ENCODE data around the gene CCDC85A. TPM values are rescaled to one million over a fixed set of nuclear protein-coding genes. Genes with fewer than 3 reads are reported as not detected.

The CCDC85A gene
- total RNA-seq, 1 donor from 2014 or later: 5.5 TPM

DNA sequence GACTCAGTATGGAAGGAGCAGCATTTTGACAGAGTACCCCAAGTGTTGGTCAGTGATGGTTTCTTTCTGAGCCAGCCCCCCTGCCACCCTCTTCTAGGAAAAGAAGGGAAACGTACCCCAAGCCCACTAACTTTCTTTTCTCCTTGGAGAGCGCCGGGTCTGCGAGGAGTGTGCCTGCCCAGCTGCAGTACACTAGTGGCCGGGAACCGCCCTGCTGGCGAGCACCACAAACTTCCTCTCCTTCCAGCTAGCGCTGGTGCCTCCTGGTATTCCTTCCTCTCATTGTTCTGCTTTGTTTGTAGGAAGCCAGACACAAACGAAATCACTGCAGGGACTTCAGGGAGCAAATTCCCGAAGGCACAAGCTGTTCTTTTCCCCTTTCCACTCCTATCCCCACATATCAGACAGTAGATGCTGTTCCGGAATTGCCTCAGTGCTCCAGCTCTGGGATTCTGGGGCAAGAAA lies 1.8 kb downstream of the CCDC85A start:
- intact Hi-C loops (cut with micrococcal nuclease): loop anchor here (10.0 kb wide), 2 partner anchors 289 to 1309 kb away; no protein-coding TSS in a partner anchor
- ATAC-seq (peak; percentile 66), DNase-seq (peak; percentile 57)

DNA sequence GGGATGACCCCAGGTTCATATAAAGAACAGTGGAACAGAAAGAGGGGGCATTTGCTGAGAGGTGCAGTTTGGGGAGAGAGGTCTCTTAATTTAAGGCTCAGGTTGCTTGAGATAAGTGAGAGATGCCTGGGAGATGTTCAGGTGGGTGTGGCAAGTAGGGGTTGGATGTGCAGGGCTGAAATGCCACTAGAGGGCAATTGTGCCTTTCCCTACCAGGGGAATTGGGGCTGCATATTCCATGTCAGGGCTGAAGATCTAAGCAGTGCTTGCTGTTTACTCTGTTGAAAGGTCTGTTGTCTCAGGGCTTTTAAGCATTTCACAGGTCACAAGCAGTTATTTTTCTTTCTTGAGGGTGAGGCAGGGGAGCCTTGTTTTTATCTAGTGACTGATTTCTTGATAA lies 7.8 kb downstream of the CCDC85A start:
- ATAC-seq (peak; percentile 83), DNase-seq (no peak)
- intact Hi-C loops (cut with micrococcal nuclease): no loop called here

DNA sequence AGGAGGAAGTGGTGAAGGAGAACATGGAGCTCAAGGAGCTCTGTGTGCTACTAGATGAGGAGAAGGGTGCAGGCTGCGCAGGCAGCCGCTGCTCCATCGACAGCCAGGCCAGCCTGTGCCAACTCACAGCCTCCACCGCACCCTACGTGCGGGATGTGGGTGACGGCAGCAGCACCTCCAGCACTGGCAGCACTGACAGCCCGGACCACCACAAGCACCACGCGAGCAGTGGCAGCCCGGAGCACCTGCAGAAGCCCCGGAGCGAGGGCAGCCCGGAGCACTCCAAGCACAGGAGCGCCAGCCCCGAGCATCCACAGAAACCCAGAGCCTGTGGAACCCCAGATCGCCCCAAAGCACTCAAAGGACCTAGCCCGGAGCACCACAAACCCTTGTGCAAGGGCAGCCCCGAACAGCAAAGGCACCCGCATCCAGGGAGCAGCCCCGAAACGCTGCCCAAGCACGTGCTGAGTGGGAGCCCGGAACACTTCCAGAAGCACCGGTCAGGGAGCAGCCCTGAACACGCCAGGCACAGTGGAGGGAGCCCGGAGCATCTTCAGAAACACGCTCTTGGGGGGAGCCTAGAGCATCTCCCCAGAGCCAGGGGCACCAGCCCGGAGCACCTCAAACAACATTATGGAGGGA lies 9.0 kb downstream of the CCDC85A start:
- DNase-seq: peak; percentile 25
- ATAC-seq: no peak
- intact Hi-C loops (cut with micrococcal nuclease): no loop called here

DNA sequence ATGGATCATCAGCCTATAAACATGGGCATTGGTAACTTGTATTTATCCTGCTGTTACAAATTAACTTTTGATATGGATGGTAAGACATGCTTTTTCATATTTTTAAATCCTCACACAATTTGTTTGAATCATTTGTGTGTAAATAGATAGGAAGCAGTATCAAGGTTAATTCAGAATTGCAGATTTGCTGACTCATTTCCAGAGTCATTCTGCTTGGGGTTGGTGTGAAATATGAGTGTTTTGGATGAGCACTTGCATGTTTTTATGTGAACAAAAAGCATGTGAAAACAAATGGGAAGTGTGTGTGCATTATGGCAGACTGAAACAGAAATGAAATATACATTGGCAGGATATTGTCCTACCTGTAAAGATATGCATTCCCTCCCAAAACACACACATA lies 11.8 kb downstream of the CCDC85A start:
- no peak for ATAC-seq
- no peak for DNase-seq
- intact Hi-C loops (cut with micrococcal nuclease): no loop called here

DNA sequence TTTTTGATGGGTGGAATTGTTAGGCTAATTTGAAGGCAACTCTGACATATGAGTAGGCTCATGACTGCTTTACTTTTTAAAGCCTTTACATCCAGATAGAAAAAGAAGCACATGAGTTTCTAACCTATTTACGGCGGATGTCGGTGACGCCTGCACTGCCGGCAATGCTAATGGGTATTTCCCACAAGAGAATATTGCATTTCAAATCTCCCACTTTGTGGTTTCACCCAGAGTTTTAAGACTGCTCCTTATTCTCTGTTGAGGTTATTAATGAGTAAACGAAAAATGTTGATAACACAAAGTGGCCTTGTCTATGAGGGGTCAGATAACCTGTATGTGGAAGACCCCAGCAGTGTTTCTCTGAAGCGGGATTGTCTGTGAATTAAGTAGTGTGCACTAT lies 14.0 kb downstream of the CCDC85A start:
- DNase-seq (no peak), ATAC-seq (no peak)
- intact Hi-C loops (cut with micrococcal nuclease): no loop called here

DNA sequence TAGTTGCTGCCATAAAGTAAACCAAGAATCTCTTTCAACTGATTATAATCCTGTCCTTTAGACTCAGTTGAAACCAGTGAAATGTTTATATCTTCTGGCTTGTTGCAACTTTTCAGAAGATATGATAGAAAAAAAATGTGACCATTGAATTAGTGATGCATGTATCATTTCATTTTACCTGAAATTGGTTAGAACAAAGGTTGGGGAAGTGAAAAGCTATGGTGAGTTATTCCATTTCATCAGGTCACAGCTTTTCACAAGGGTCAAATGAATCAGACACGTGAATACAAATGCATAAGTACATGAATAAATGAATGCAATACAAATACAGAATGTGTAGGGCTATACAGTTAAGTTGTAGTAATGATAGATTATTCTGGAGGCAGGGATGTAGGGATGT lies 15.1 kb downstream of the CCDC85A start:
- intact Hi-C loops (cut with micrococcal nuclease): no loop called here
- no peak for DNase-seq
- no peak for ATAC-seq

DNA sequence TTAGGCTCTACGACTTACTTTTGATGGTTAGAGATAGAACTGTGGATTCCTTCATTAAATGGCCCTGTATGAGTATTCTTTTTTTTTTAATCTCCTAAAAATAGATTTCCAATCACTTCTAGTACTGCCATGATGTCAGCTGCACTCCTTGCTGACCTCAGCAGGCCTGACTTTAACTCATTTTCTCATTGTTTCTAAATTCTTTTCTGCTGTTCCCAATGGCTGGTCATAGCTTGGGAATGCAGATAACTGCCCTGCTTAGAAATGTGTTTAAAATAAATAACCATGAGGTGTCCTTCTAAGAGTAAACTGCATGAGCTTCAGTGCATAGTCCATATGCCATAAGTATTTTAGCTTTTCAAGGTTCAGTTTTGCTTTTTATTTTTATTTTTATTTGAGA lies 15.7 kb downstream of the CCDC85A start:
- ATAC-seq (no peak), DNase-seq (no peak)
- intact Hi-C loops (cut with micrococcal nuclease): no loop called here

DNA sequence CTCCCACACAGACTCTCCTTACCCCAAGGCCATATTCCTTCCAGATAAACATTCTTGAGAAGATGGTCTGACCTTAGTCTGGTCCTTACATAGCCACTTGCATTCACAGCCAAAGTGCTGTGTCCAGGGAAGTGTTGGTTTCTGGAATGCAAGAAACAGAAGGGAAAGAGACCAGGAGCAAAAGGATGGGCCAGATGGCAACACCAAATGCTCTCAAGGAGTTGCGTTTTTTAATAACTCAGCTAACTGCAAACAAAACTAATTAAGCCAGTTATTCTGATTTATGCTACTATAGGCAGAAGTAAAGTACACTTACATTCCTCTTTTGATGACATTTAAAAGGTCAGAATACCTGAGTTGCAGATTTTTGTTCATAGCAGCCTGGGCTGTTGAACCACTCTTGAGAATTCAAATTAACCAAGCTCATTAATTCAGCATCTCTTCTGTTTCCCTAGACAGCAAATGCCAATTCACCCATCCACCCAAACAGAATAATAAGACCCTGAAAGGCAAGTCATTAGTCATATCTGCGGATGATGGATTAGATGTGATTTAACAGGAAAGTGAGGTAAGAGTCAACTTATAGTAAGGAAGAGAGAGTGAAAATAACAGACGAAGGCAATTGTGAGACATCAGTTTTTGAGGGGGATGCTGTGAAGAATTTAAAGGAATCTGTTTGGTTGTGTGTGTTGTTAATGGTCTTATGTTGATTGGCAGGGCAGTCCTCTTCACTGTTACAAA lies 18.8 kb downstream of the CCDC85A start:
- ATAC-seq (no peak), DNase-seq (no peak)
- intact Hi-C loops (cut with micrococcal nuclease): no loop called here

DNA sequence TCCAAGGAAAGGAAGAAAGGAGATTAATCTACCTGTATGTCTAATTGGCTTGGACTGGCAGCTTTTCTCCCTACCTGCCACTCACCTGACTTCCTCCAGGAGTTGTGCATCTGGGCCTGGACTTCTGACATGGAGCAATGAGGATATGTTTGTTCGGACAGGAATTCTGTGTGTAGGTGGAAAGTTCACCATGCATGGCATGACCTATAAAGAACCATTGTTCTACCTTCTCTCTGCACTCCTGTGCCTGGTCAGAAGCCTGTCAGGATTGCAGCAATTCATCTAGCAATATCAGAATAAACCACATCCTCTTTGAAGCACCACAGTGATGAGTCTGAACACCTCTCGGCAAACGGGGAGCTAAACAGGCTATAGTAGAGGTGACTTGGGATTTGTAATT lies 20.8 kb downstream of the CCDC85A start:
- no peak for DNase-seq
- no peak for ATAC-seq
- intact Hi-C loops (cut with micrococcal nuclease): no loop called here

DNA sequence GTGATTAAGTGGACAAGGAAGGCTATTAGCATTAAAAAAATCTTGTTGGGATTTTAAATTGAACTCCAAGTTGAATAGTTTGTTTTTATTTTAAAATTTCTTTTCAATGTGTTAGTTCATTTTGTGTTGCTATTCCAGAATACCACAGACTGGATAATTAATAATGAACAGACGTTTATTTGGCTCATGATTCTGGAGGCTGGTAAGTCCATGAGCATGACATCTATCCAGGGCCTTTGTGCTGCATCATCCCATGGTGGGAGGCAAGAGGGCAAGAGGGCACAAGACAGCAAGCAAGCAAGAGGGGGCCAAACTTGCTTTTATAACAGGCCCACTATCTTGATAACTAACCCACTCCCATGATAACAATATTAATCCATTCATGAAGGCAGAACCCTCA lies 22.5 kb downstream of the CCDC85A start:
- intact Hi-C loops (cut with micrococcal nuclease): no loop called here
- DNase-seq: no peak
- ATAC-seq: no peak

DNA sequence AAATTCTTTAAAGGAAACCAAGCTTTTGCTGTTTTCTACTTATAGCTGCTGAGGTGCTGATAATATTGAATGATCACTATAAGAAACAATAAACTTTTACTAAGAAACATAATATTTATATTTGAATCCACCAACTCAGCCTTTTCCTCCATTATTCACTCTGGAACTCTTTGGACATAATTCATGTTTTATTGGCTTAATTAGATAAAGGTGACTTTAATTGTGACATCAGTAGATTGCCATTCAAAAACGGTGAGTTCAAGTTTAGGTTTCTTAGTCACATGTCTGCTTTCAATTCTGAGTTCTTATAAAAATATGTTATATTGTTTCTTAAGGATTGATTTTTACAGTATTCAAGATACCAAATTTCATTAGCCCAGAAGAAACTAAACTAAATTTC lies 24.0 kb downstream of the CCDC85A start:
- ATAC-seq (no peak), DNase-seq (no peak)
- intact Hi-C loops (cut with micrococcal nuclease): no loop called here

DNA sequence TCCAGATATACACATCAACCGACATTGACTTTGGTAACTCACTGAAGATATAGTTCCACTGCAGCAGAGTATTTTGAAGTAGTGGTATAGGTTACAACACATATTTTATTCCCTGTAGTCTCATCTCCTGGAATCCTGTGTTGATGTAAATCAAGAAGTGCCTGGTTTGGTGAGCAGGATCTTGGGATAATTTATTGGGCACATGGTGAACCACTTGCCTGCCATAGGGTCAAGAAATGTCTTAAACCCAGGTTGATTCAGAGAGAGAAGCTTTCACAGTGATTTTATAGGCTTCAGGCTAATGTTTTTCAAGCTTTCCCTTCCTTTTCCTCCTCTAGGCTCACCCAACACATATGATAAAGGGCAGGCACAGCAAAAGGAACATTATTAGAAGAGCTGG lies 24.6 kb downstream of the CCDC85A start:
- intact Hi-C loops (cut with micrococcal nuclease): no loop called here
- DNase-seq: no peak
- no peak for ATAC-seq

DNA sequence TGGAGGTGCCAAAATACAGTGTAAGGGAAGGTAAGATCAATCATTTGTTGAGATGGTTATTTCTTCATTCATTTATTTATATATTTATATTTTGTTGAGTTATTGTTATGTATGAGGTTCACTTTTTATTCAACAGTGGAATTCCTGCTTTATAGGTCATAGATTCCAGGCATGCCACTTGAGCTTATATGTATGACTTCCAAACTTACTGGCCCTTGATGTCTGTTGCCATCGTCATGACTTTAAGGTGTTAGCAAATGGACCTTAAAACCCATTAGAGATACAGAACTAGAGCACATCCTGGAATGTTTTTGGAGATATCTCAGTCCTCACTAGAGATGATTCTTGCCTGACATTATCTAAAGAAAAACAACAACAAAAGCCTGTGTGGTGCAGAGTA lies 25.9 kb downstream of the CCDC85A start:
- ATAC-seq: no peak
- intact Hi-C loops (cut with micrococcal nuclease): no loop called here
- no peak for DNase-seq

DNA sequence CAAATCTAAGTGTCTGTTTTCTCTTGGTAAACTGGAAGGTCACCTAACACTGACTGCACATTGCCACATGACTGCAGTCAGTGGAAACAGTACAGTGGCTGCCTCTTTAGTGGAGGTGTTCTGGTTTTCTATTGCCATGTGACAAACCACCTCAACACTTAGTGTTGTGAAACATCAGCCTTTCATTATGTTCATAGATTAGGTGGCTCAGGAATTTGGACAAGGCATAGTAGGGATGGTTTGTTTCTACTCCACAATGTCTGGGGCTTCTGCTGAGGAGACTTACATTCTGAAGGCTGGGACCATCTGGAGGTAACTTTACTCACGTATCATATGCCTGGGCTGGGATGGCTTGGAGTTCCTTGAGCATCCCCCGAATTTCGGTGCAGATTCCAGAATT lies 26.5 kb downstream of the CCDC85A start:
- DNase-seq (no peak), ATAC-seq (no peak)
- intact Hi-C loops (cut with micrococcal nuclease): no loop called here

DNA sequence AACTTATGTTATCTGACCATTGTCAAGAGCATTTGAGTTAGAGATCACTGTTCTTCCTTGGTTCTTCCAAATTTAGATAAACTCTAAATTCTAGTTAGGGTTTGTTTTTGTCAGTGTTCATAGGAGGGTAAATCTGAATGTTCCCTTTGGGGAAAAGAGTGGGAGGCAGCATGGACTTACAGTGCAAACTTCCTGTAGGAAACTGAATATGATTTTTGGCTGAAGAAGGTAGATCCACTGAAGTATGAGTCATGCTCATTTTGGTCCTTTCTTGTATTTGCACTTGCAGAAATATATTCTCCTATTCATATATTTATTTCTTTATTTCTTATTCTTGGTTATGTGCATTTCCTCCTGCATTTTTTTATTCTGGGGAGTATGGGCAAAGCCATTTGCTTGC lies 27.3 kb downstream of the CCDC85A start:
- DNase-seq: no peak
- intact Hi-C loops (cut with micrococcal nuclease): no loop called here
- ATAC-seq: no peak

DNA sequence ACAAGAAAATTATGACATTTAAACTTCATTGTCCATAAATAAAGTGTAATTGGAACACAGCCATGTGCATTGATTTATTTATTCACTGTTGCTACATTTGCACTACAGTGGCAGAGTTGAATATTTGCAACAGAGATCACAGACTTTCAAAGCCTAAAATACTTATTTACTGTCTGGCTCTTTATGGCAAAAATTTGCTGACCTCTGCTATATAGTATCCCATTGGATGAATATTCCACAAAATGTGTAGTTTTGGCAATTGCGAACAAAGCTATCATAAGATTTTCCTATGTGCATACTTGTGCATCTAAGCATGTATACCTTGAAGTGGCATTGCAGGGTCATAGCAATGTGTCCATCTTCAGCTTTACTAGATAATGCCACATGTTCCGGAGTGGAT lies 32.1 kb downstream of the CCDC85A start:
- ATAC-seq (no peak), DNase-seq (no peak)
- intact Hi-C loops (cut with micrococcal nuclease): no loop called here

DNA sequence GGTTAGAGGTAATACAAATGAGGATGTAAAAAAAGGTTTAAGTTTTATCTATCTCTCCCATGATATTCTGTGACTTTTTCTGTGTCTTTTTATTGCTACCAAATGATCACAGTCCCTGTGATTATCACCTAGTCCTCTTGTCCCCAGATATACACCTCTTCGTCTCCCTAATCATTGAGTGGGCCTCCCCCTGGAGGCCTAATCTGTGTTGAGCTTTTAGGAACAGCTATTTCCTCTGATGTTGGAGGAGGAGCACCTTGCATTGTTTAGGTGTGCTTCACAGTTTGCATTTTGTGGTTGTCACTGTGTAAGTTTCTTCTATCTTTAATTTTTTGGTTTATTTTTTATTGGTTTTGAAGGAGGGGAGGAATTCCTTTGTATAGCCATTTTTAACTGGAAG lies 33.3 kb downstream of the CCDC85A start:
- ATAC-seq: no peak
- intact Hi-C loops (cut with micrococcal nuclease): no loop called here

DNA sequence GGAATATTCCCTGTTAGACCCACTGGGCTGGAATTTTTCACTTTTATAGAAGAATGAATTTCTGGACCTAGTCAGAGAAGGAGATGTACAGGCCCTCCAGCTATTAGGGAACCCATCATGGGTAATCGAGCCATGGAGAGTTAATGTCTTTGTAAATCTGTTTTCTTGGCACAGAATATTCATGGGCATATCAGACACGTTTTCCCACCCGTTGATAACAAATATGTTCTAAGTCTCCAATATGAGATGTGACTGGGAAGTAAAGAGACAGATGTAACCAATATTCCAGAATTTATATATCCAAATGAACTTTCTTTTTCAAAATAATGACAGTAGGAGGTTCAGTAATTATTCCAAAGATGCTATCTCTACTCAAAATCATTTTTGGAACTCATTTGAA lies 38.7 kb downstream of the CCDC85A start:
- intact Hi-C loops (cut with micrococcal nuclease): no loop called here
- no peak for ATAC-seq
- DNase-seq: no peak

More for the DNA sequence above, 33.3 kb downstream of the CCDC85A start:
- no peak for DNase-seq

DNA sequence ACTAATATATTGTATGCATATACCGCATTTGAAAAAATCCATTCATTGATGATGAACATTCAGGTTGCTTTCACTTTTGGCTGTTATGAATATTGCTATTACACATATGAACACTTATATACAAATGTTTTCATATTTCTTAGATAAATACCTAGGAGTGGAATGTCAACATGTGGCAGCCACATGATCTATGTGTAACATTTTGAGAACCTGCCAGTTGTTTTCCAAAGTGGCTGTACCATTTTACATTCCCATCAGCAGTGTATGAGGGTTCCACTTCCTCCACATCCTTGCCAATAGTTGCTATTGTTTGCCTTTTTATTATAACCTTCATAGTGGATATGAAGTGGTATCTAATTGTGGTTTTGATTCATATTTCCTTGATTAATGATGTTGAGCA lies 40.5 kb downstream of the CCDC85A start:
- intact Hi-C loops (cut with micrococcal nuclease): no loop called here
- DNase-seq: no peak
- no peak for ATAC-seq

DNA sequence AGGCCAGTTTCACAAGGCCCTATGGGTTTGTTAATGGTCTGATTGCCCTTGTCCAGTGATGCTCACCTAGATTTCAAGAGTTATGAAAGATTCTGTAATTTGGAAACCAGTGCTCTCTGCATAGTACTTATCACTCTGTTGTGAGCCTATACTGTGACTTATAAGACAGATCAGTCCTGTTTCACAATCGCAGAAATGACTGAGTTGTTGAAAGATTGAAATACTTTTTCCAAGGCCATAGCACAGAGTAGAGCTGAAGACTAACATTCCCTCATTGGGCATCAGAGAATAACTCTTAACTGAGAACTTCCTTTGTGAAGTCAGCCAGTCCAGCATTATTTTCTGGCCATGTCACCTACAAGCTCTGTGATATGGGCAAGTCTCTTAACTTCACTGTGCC lies 44.0 kb downstream of the CCDC85A start:
- ATAC-seq: no peak
- no peak for DNase-seq
- intact Hi-C loops (cut with micrococcal nuclease): no loop called here

DNA sequence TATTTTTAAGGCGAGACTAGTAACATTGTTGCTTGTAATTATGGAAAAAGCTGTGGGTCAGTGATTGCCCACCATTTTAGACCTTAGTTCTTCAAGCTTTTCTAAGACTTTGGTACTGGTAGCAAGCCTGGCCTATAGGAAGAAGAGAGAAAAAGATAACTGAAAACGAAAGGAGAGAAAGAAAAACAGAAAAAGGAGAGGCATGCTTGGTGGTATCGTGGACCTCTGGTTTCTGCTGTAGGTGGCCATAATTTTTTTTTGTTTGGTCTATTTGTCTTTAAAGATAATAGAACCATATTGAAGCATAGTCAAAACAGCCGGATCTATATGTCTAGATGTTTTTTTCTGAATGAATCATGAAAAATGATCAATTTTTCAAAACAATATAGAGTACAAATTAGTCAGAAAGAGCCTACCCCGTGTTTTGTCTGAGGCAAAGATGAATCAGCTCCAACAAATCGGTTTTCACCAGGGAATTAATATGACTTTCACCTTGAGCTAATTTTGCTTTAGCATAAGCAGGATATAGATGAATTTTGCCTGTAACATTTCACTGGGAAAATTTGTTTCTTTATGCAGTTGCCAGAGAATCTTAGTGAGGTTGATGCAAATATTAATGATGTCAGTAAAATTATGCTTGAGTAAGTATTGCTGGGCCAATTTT lies 45.7 kb downstream of the CCDC85A start:
- intact Hi-C loops (cut with micrococcal nuclease): no loop called here
- no peak for DNase-seq
- ATAC-seq: no peak

Measured in left ventricle myocardium superior (tissue), 1 donor.